Mesendoderm (in vitro differentiated cells): ENCODE measurements around the gene BPIFB3.

Source experiments
- DNase-seq: peaks from one replicate; pipeline ENCODE4 v3.0.0; 2013
- H2AK5ac ChIP-seq: 2 replicates; pipeline ENCODE4 v1.6.1; 2013; ENCODE audit warnings: low read length, inconsistent platforms
- H2BK120ac ChIP-seq: 2 replicates; pipeline ENCODE4 v1.6.1; 2013; ENCODE audit warnings: low read depth, mild to moderate bottlenecking, low read length, moderate library complexity, mixed read lengths
- H2BK15ac ChIP-seq: replicated peaks from 2 replicates; pipeline ENCODE4 v1.6.1; 2013; ENCODE audit warnings: low read depth, mild to moderate bottlenecking, moderate library complexity
- H2BK5ac ChIP-seq: 2 replicates; pipeline ENCODE4 v1.6.1; 2013; ENCODE audit warnings: low read length, inconsistent platforms
- H3K18ac ChIP-seq: 2 replicates; pipeline ENCODE4 v1.6.1; 2013; ENCODE audit warnings: mild to moderate bottlenecking, low read length, mixed read lengths
- H3K23ac ChIP-seq: one replicate; pipeline ENCODE4 v1.6.1; 2013; ENCODE audit warnings: low read length
- H3K27ac ChIP-seq: 2 replicates; pipeline ENCODE4 v1.5.1; 2013; ENCODE audit warnings: low read depth, mild to moderate bottlenecking, inconsistent platforms, low read length, moderate library complexity
- H3K27me3 ChIP-seq: 2 replicates; pipeline ENCODE4 v1.6.1; 2013; ENCODE audit warnings: low read length, control low read depth, mild to moderate bottlenecking, inconsistent platforms; ENCODE audit not compliant: insufficient read depth, poor library complexity
- H3K36me3 ChIP-seq: 2 replicates; pipeline ENCODE4 v1.6.1; 2013; ENCODE audit warnings: low read length, inconsistent platforms; ENCODE audit not compliant: control insufficient read depth, insufficient read depth
- H3K4ac ChIP-seq: one replicate; pipeline ENCODE4 v1.6.1; 2013; ENCODE audit warnings: low read depth, mild to moderate bottlenecking, low read length, moderate library complexity
- H3K4me1 ChIP-seq: 2 replicates; pipeline ENCODE4 v1.6.1; 2013; ENCODE audit warnings: low read depth, low read length, inconsistent platforms; ENCODE audit not compliant: control insufficient read depth
- H3K4me2 ChIP-seq: 2 replicates; pipeline ENCODE4 v1.6.1; 2013; ENCODE audit warnings: low read length
- H3K4me3 ChIP-seq: 2 replicates; pipeline ENCODE4 v1.5.1; 2013; ENCODE audit warnings: mild to moderate bottlenecking, low read length
- H3K56ac ChIP-seq: one replicate; pipeline ENCODE4 v1.6.1; 2013; ENCODE audit warnings: low read length
- H3K79me1 ChIP-seq: 2 replicates; pipeline ENCODE4 v1.6.1; 2013; ENCODE audit warnings: low read length, inconsistent platforms
- H3K79me2 ChIP-seq: 2 replicates; pipeline ENCODE4 v1.6.1; 2013; ENCODE audit warnings: mild to moderate bottlenecking, low read length; ENCODE audit not compliant: control insufficient read depth, insufficient read depth
- H3K9ac ChIP-seq: 2 replicates; pipeline ENCODE4 v1.6.1; 2013; ENCODE audit warnings: low read length, inconsistent platforms
- H4K5ac ChIP-seq: one replicate; pipeline ENCODE4 v1.6.1; 2013; ENCODE audit warnings: low read length
- H4K8ac ChIP-seq: one replicate; pipeline ENCODE4 v1.6.1; 2013; ENCODE audit warnings: low read depth, mild to moderate bottlenecking, control low read depth, low read length, moderate library complexity
- WGBS: extraction: QIAGEN DNeasy Blood & Tissue Kit; methylation state at CpG from one replicate; pipeline ENCODE4 v1.1.7; 2013; ENCODE audit warnings: low lambda C conversion rate, missing lambda C conversion rate; ENCODE audit not compliant: insufficient coverage; ENCODE audit errors: extremely low coverage; 5-methylcytosine and 5-hydroxymethylcytosine counted together

BPIFB3 gene

GRCh38 chr20:33063271-33063670, 9.6 kb downstream of the BPIFB3 start:
- H3K9ac ChIP-seq: no peak overlapping the region
- no peaks in the 10 kb centered on the region for H3K27me3 ChIP-seq
- no peak overlapping the region for H2BK120ac ChIP-seq
- no peak overlapping the region for H3K4ac ChIP-seq
- H4K8ac ChIP-seq: no peak overlapping the region
- no peak overlapping the region for H3K4me2 ChIP-seq
- no peak overlapping the region for H3K27ac ChIP-seq
- WGBS: no CpG with 5 or more reads among the region's 6 CpGs
- no peak overlapping the region for H2BK5ac ChIP-seq
- H3K23ac ChIP-seq: no peak overlapping the region
- no peaks in the 10 kb centered on the region for H3K4me1 ChIP-seq
- H3K4me3 ChIP-seq: no peak overlapping the region
- no peak overlapping the region for H2BK15ac ChIP-seq
- H4K5ac ChIP-seq: no peak overlapping the region
- no peak overlapping the region for H3K18ac ChIP-seq
- DNase-seq: no peak
- H3K79me2 ChIP-seq: no peaks in the 10 kb centered on the region
- no peaks in the 10 kb centered on the region for H3K36me3 ChIP-seq
- no peak overlapping the region for H2AK5ac ChIP-seq
- H3K56ac ChIP-seq: no peak overlapping the region
- H3K79me1 ChIP-seq: no peaks in the 10 kb centered on the region

- Histone ChIP-seq H3K27me3 (no peaks in the 10 kb centered on the region), H3K4me3 (no peak overlapping the region), H2BK5ac (no peak overlapping the region), H3K79me2 (no peaks in the 10 kb centered on the region), H3K4me1 (no peaks in the 10 kb centered on the region), H4K8ac (no peak overlapping the region), H2BK15ac (no peak overlapping the region), H3K18ac (no peak overlapping the region), H3K9ac (no peak overlapping the region), H3K36me3 (no peaks in the 10 kb centered on the region), H3K56ac (no peak overlapping the region), H2BK120ac (no peak overlapping the region), H3K27ac (no peak overlapping the region), H3K23ac (no peak overlapping the region), H4K5ac (no peak overlapping the region), H3K4me2 (no peak overlapping the region), H3K79me1 (no peaks in the 10 kb centered on the region), H3K4ac (no peak overlapping the region), H2AK5ac (no peak overlapping the region)
- no peak for DNase-seq
- WGBS: no CpG with 5 or more reads among the region's 11 CpGs
Observed at GRCh38 chr20:33064572-33065287, 11.0 kb downstream of the BPIFB3 start.

DNA sequence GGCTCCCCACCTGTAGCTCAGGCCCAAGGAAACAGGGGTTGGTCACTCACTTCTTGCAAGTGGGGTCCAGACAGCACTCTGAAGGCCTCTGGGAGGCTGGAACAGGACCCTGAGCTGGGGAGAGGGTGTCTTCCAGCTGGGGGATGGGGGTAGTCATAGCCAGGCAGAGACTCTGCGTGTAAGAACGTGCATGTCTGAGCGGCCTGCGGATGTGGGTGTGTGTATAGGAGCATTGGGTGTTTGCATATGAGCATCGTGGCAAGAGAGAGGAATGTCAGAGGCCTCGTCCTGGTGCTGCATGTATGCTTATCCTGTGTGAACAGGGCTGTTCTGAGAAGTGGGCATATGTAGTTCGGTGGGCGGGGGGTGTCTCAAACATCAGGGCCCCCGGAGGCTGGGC, 12.1 kb downstream of the BPIFB3 start:
- H3K4ac ChIP-seq: no peak overlapping the region
- H2BK15ac ChIP-seq: no peak overlapping the region

DNA sequence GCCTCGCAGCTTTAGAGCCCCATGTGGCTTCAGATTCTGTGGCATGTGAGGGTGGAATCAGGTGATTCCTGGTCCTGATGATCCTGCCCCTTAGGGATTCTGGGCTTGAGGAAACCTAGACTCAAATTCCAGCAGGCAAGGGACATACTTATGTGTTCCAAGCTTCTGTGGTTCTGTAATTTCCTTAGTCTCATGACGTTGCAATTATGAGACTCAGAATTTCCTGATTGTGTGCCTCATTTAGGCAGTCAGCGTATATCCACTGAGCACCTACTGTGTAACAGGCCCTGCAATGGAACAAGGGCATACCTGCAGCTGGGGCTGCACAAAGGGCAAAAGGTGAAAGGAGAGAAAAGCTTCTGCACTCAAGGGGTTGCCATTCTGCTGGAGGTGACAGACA, 14.1 kb downstream of the BPIFB3 start:
- no peak overlapping the region for H3K56ac ChIP-seq
- DNase-seq: no peak
- no peak overlapping the region for H2BK15ac ChIP-seq
- no peak overlapping the region for H4K8ac ChIP-seq
- no peak overlapping the region for H3K9ac ChIP-seq
- H3K36me3 ChIP-seq: no peaks in the 10 kb centered on the region
- WGBS: no CpG with 5 or more reads among the region's 3 CpGs
- no peaks in the 10 kb centered on the region for H3K79me1 ChIP-seq
- no peaks in the 10 kb centered on the region for H3K79me2 ChIP-seq
- H2BK120ac ChIP-seq: no peak overlapping the region
- H3K23ac ChIP-seq: no peak overlapping the region
- H3K4ac ChIP-seq: no peak overlapping the region
- no peak overlapping the region for H4K5ac ChIP-seq
- no peak overlapping the region for H2AK5ac ChIP-seq
- no peak overlapping the region for H3K27ac ChIP-seq
- no peak overlapping the region for H2BK5ac ChIP-seq
- H3K27me3 ChIP-seq: no peaks in the 10 kb centered on the region
- H3K4me1 ChIP-seq: no peaks in the 10 kb centered on the region
- no peak overlapping the region for H3K4me3 ChIP-seq
- no peak overlapping the region for H3K4me2 ChIP-seq
- no peak overlapping the region for H3K18ac ChIP-seq

More for the DNA sequence above, 12.1 kb downstream of the BPIFB3 start:
- Histone ChIP-seq H3K4me2 (no peak overlapping the region), H3K27ac (no peak overlapping the region), H3K79me2 (no peaks in the 10 kb centered on the region), H2BK5ac (no peak overlapping the region), H3K18ac (no peak overlapping the region), H2BK120ac (no peak overlapping the region), H3K27me3 (no peaks in the 10 kb centered on the region), H4K5ac (no peak overlapping the region), H3K23ac (no peak overlapping the region), H3K36me3 (no peaks in the 10 kb centered on the region), H3K9ac (no peak overlapping the region), H3K4me1 (no peaks in the 10 kb centered on the region), H4K8ac (no peak overlapping the region), H2AK5ac (no peak overlapping the region), H3K79me1 (no peaks in the 10 kb centered on the region), H3K56ac (no peak overlapping the region), H3K4me3 (no peak overlapping the region)
- no CpG with 5 or more reads among the region's 9 CpGs for WGBS
- no peak for DNase-seq

GRCh38 chr20:33068251-33068939, 14.7 kb downstream of the BPIFB3 start:
- no peak overlapping the region for H3K56ac ChIP-seq
- DNase-seq: no peak
- no peaks in the 10 kb centered on the region for H3K79me1 ChIP-seq
- no peaks in the 10 kb centered on the region for H3K36me3 ChIP-seq
- H2BK120ac ChIP-seq: no peak overlapping the region
- no peaks in the 10 kb centered on the region for H3K79me2 ChIP-seq
- no peak overlapping the region for H3K27ac ChIP-seq
- H4K8ac ChIP-seq: no peak overlapping the region
- H3K4me1 ChIP-seq: no peaks in the 10 kb centered on the region
- H2BK15ac ChIP-seq: no peak overlapping the region
- no peak overlapping the region for H3K9ac ChIP-seq
- no peak overlapping the region for H2AK5ac ChIP-seq
- no peak overlapping the region for H3K4me2 ChIP-seq
- no peak overlapping the region for H3K23ac ChIP-seq
- no CpG with 5 or more reads among the region's 12 CpGs for WGBS
- H3K4ac ChIP-seq: no peak overlapping the region
- H3K18ac ChIP-seq: no peak overlapping the region
- H3K4me3 ChIP-seq: no peak overlapping the region
- no peak overlapping the region for H4K5ac ChIP-seq
- H3K27me3 ChIP-seq: no peaks in the 10 kb centered on the region
- H2BK5ac ChIP-seq: no peak overlapping the region
